Mammary epithelial cell (primary cell): ENCODE results near the gene NMNAT3.

ENCODE experiments used
- EZH2 ChIP-seq: IDR thresholded peaks from 2 replicates; pipeline ENCODE4 v1.6.1; 2012; ENCODE audit warnings: low read length, inconsistent platforms, borderline replicate concordance
- TF ChIP-seq, protein P1 (sequence below), 2 donors: IDR thresholded peaks in 1 of 2; conservative IDR thresholded peaks in 1 of 2; 2 replicates each; pipeline ENCODE4 v1.5.1; 2011 to 2012; ENCODE audit warnings: inconsistent platforms in 2 of 2, low read length in 2 of 2, mild to moderate bottlenecking in 2 of 2, control low read depth in 1 of 2, low read depth in 1 of 2; ENCODE audit not compliant: insufficient read depth in 1 of 2; ENCODE audit errors: extremely low read depth in 1 of 2

- TF ChIP-seq, protein P1, sequence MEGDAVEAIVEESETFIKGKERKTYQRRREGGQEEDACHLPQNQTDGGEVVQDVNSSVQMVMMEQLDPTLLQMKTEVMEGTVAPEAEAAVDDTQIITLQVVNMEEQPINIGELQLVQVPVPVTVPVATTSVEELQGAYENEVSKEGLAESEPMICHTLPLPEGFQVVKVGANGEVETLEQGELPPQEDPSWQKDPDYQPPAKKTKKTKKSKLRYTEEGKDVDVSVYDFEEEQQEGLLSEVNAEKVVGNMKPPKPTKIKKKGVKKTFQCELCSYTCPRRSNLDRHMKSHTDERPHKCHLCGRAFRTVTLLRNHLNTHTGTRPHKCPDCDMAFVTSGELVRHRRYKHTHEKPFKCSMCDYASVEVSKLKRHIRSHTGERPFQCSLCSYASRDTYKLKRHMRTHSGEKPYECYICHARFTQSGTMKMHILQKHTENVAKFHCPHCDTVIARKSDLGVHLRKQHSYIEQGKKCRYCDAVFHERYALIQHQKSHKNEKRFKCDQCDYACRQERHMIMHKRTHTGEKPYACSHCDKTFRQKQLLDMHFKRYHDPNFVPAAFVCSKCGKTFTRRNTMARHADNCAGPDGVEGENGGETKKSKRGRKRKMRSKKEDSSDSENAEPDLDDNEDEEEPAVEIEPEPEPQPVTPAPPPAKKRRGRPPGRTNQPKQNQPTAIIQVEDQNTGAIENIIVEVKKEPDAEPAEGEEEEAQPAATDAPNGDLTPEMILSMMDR (conservative IDR thresholded peaks at IDR 0.05 in 1 of 2, IDR thresholded peaks at IDR 0.05 in 1 of 2; ENCODE audit: extremely low read depth in 1 of 2, insufficient read depth in 1 of 2, low read depth in 1 of 2, low read length in 2 of 2): no peak
- TF ChIP-seq EZH2: no peak
Measured at GRCh38 chr3:139653582-139653981, 24.2 kb downstream of the NMNAT3 start.
